ENCODE results near the gene PLEKHA1.

PLEKHA1 gene

GRCh38 chr10:122346326-122346950 is 28.1 kb upstream of the PLEKHA1 start:
- no peak for DNase-seq (ENCODE audit: low read depth in 3 of 3, low spot score in 1 of 3)

GRCh38 chr10:122347170-122347841 is 27.2 kb upstream of the PLEKHA1 start:
- DNase-seq (ENCODE audit: low read depth in 3 of 3, low spot score in 1 of 3): no peak

- no peak for DNase-seq (ENCODE audit: low read depth in 3 of 3, low spot score in 1 of 3)
Observed at GRCh38 chr10:122348512-122348911, 26.0 kb upstream of the PLEKHA1 start.

GRCh38 chr10:122348935-122349361 is 25.6 kb upstream of the PLEKHA1 start:
- no peak for DNase-seq (ENCODE audit: low read depth in 3 of 3, low spot score in 1 of 3)

- DNase-seq (ENCODE audit: low read depth in 3 of 3, low spot score in 1 of 3): no peak
Observed at GRCh38 chr10:122349758-122350369, 24.6 kb upstream of the PLEKHA1 start.

- no peak for DNase-seq (ENCODE audit: low read depth in 3 of 3, low spot score in 1 of 3)
Observed at GRCh38 chr10:122350893-122351292, 23.6 kb upstream of the PLEKHA1 start.

- DNase-seq (ENCODE audit: low read depth in 3 of 3, low spot score in 1 of 3): no peak
Observed at GRCh38 chr10:122352817-122353525, 21.5 kb upstream of the PLEKHA1 start.

- DNase-seq (ENCODE audit: low read depth in 3 of 3, low spot score in 1 of 3): no peak
Observed at GRCh38 chr10:122354383-122354782, 20.1 kb upstream of the PLEKHA1 start.

GRCh38 chr10:122357685-122358084 is 16.8 kb upstream of the PLEKHA1 start:
- no peak for DNase-seq (ENCODE audit: low read depth in 3 of 3, low spot score in 1 of 3)

- DNase-seq (ENCODE audit: low read depth in 3 of 3, low spot score in 1 of 3): no peak
Observed at GRCh38 chr10:122359621-122360020, 14.9 kb upstream of the PLEKHA1 start.

GRCh38 chr10:122361046-122361445 is 13.5 kb upstream of the PLEKHA1 start:
- no peak for DNase-seq (ENCODE audit: low read depth in 3 of 3, low spot score in 1 of 3)

GRCh38 chr10:122362031-122362592 is 12.4 kb upstream of the PLEKHA1 start:
- no peak for DNase-seq (ENCODE audit: low read depth in 3 of 3, low spot score in 1 of 3)

- DNase-seq (ENCODE audit: low read depth in 3 of 3, low spot score in 1 of 3): no peak
Observed at GRCh38 chr10:122362621-122363020, 11.9 kb upstream of the PLEKHA1 start.

- no peak for DNase-seq (ENCODE audit: low read depth in 3 of 3, low spot score in 1 of 3)
Observed at GRCh38 chr10:122363311-122363710, 11.2 kb upstream of the PLEKHA1 start.

GRCh38 chr10:122363722-122364463 is 10.6 kb upstream of the PLEKHA1 start:
- DNase-seq (ENCODE audit: low read depth in 3 of 3, low spot score in 1 of 3): no peak

- DNase-seq (ENCODE audit: low read depth in 3 of 3, low spot score in 1 of 3): no peak
Observed at GRCh38 chr10:122368502-122369254, 5.8 kb upstream of the PLEKHA1 start.

- no peak for DNase-seq (ENCODE audit: low read depth in 3 of 3, low spot score in 1 of 3)
Observed at GRCh38 chr10:122373108-122373507, 1.4 kb upstream of the PLEKHA1 start.

GRCh38 chr10:122373721-122374120 is 787 bp upstream of the PLEKHA1 start:
- no peak for DNase-seq (ENCODE audit: low read depth in 3 of 3, low spot score in 1 of 3)

GRCh38 chr10:122374859-122375678 is 561 bp downstream of the PLEKHA1 start:
- DNase-seq (ENCODE audit: low read depth in 3 of 3, low spot score in 1 of 3): peak; percentile 38 to 63 (median 59)
